HG02943 (cell line): ENCODE data around the gene YAE1.
"Not testable (repeated sequence)": the region's sequence is repeated elsewhere in the genome, so short reads cannot be mapped to it uniquely, and the experiment has no call there.

Experiments
- ATAC-seq: cut with Tn5 transposase; IDR thresholded peaks from one replicate; pipeline ENCODE4 v1.9.1; 2021; ENCODE audit warnings: mild to moderate bottlenecking, low read depth, moderate library complexity; ENCODE audit not compliant: unreplicated experiment

The YAE1 gene, protein sequence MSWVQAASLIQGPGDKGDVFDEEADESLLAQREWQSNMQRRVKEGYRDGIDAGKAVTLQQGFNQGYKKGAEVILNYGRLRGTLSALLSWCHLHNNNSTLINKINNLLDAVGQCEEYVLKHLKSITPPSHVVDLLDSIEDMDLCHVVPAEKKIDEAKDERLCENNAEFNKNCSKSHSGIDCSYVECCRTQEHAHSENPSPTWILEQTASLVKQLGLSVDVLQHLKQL

DNA sequence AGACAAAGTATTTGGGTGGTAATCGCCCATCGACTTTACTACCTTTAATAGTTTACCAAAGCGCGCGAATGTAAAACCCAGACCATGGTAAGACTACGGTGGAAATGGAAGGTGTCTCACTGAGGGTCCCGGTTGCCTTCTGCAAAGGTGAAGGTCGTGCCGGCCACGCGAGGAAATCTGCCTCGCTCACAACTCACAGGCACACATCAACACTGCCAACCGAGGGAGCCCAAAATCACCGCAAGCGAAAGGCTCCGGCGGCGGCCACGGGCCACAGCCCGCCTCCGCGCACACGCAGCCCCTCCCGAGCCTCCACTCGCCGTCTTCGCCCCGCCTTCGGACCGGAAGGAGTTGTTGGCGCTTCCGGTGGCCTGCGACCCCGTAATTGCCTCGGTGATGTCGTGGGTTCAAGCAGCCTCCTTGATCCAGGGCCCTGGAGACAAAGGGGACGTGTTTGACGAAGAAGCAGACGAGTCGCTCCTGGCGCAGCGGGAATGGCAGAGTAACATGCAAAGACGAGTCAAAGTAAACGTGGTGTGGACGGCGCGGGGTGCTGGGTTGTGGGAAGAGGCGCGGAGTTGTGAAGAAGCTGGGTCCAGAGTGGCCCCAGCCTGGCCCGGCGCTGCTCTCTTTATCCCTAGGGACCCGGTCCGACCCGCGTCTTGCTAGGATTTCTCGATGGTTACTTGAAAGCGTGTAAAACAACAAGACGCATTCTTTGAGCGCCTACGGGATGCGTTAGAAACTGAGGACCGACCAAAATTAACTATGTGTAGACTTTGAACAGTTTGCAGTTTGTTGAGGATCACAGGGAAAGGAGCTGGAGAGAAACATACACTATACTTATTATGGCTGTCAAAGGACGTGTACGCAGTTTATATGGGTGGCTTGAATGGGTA is at the start of gene YAE1:
YAE1 (plus strand) TSS at position 382 of the 899 bp plus-strand sequence; CDS start at position 397, 15 bp downstream.
- peak; percentile 99 for ATAC-seq

DNA sequence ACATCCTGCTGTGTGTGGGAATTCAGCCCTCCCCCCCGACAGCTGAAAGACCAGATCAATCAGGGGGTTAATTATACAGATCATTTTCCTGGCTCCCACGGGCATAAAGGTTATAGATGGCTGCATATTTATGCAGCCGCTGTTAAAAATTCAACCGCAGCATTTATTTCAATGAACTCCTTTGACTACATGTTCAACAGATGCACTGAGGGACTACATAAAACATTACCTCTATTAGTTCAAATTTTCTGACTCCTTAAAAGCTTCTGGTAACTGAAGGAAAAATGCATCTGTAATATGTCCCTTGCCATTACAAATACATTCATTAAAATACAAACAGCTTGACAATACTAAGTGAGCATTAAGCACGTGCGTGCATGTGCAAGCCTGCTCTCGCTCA is 49.7 kb upstream of the YAE1 start:
- ATAC-seq, result no peak

GRCh38 chr7:39517240-39517639 is 49.0 kb upstream of the YAE1 start:
- ATAC-seq, result no peak

- no peak for ATAC-seq
Observed at GRCh38 chr7:39525926-39526325, 40.3 kb upstream of the YAE1 start.

DNA sequence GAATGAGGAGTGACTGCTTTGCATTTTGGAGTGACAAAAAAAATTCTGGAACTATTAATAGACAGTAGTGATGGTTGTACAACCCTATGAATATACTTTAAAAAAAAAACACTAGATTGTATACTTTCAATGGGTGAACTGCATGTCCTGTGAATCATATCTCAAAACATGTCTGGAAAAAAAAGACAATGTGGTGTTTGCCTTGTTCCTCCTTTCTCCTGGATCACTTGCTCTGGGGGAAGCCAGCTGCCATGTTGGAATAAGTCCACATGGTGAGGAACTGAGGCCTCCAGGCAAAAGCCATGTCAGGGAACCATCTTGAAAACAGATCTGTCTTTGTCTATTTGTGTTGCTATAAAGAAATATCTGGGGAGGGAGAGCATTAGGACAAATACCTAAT is 39.5 kb upstream of the YAE1 start:
- no peak for ATAC-seq

DNA sequence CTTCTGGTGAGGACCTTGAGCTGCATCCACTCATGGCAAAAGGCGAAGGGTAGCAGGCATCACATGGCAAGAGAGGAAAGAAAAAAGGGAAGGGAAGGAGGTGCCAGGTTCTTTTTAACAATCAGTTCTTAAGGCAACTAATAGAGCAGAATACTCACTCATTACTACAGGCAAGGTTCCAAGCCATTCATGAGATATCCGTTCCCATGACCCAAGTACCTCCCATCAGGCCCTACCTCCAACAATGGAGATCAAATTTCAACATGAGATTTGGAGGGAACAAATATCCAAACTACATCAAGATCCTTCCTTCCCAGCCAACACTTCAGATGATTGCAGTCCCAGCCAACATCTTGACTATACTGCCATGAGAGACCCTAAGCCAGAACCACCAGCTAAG is 38.9 kb upstream of the YAE1 start:
- ATAC-seq, result no peak

- no peak for ATAC-seq
Observed at GRCh38 chr7:39527951-39528350, 38.3 kb upstream of the YAE1 start.

GRCh38 chr7:39528849-39529248 is 37.4 kb upstream of the YAE1 start:
- ATAC-seq, result no peak

DNA sequence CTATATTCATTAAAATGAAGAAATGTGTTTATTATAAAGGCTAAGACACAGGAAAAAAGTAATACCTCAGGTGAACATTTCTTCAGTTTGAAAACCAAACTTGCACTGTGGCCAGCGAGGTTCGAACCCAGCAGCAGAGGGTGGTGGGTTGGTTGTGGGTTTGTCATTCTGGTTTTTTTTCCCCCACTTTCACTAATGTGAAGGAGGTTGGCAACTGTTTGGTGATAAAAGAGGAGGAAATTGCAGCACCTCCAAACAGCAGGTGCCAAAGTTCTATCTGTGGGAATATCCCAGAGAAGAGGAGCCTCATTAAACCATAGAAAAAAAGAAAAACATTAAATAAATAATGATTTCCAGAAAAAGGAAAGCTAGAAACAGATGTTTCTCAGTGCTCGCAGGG is 36.6 kb upstream of the YAE1 start:
- ATAC-seq, result no peak

DNA sequence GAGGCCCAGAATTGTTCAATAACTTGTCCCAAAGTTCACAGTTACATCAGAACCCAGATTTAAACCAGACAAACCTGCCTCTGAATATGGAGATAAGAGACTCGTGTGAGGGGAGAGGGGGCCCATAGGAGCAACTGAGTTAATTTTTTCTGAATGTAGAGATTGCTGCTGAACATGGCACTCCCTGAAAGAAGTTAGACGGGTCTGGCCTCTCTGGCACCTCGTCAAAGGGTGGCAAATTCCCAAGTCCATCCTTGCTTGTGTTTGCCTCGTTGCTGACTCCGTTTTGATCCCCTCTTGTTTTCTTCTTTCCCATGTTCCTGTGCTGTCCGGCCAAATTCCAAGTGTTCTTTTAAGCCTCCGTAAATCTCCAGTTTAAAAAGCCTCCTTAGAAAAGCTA is 35.2 kb upstream of the YAE1 start:
- ATAC-seq, result no peak

DNA sequence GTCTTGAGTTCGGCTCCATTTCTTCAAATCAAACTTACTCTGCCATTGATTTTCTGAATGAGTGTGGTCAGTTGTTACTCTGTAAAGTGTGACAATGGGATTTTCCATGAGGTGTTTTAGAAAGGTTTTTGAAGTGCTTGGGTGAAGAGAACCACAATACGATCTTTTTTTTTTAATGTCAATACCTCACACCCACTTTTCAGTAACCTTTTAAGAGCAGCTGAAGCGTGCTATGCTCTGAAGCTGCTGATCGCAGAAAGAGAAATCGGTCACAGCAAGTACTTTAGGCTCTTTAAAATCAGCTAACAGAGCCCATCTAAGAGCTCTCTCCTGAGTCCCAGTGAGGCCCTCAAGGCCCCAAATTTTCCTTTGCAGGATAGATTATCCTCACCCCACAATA is 34.4 kb upstream of the YAE1 start:
- ATAC-seq, result no peak

GRCh38 chr7:39532832-39533231 is 33.4 kb upstream of the YAE1 start:
- ATAC-seq, result no peak

- ATAC-seq, result no peak
Observed at GRCh38 chr7:39534599-39534998, 31.6 kb upstream of the YAE1 start.

DNA sequence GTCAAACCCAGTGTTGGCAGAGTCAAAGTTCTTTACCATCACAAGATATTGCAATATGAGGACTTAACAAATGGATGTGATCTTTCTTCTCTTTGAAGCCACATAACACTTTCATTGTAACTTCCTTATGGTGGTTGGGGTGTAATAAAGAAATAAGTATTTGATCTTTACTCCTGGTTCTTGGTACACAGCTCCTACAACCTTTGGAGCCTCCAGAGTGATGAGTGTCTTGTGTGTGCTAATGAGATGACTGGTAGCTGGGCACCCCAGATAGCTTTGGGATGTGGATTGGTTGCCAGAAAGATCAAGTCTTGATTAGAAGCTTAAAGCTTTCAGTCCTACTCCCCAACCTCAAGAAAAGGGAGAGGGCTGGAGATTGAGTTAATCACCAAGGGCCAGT is 31.1 kb upstream of the YAE1 start:
- no peak for ATAC-seq

DNA sequence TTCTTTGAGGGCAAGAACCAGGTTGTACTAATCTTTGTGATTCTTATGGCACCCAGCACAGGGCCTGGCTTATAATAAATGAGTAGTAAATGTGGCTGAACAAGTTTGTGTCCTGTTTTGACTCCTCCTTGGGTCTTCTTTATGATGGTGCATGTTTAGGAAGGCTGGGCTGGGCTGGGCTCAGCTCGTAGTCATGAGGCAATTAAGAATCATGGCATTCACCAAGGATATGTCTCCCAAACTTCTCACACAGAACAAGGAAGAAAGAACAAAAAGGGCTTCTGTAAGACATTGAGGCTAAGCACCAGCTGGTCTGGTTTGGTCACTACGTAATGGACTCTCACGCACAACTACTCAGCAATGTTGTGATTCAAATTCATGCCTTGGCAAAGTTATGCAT is 30.5 kb upstream of the YAE1 start:
- no peak for ATAC-seq

DNA sequence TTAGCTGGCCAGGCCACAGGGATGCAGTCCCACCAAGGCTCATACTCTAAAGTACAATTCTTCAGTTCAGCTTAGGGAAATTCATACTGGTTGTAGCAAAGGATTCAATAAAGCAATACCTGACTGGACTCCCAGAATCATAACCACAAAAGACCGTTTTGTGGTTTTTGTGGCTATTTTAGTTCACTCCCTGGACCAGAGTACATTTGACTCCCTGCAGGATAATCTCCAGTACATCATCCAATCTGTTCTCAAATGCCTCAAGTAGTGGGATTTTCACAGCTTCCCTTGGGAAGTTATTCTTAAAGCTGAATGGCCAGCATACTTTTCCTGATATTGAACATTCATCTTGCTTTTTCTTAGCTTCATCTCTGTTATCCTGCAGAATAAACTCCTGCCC is 29.3 kb upstream of the YAE1 start:
- no peak for ATAC-seq

- ATAC-seq, result no peak
Observed at GRCh38 chr7:39539816-39540215, 26.4 kb upstream of the YAE1 start.

- ATAC-seq, result no peak
Observed at GRCh38 chr7:39540320-39540719, 25.9 kb upstream of the YAE1 start.

DNA sequence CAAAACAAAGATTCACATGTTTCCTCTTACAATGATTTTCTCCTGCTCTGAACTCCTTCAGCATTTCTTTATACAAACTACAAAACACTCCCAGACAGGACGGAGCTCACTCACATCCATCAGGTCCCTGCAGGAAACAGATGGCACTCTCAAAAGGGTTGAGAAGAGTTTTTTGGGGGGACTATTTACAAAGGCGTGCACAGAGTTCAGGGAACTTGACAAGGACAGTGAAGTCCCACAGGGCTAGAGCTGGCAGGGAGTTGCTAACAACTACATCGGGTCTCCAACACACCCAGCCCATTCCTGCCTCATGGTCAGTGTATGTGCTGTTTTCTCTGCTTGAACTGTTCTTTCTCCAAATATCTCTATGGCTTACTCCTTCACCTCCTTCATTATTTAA is 24.7 kb upstream of the YAE1 start:
- no peak for ATAC-seq

- ATAC-seq, result not testable (repeated sequence)
Observed at GRCh38 chr7:39544774-39545173, 21.4 kb upstream of the YAE1 start.

- ATAC-seq, result no peak
Observed at GRCh38 chr7:39547336-39547735, 18.9 kb upstream of the YAE1 start.

- ATAC-seq, result no peak
Observed at GRCh38 chr7:39550411-39550810, 15.8 kb upstream of the YAE1 start.
